ENCODE results near the gene COL17A1.

- TF ChIP-seq CTCF (IDR thresholded peaks at IDR 0.05; ENCODE audit: insufficient read depth, low read length) (no peak), REST (IDR thresholded peaks at IDR 0.05; ENCODE audit: insufficient replicate concordance, low read depth) (no peak), POLR2AphosphoS5 (IDR thresholded peaks at IDR 0.05; ENCODE audit: low read depth) (no peak), GABPA (IDR thresholded peaks at IDR 0.05; ENCODE audit: low read depth) (no peak)
These were observed 102.2 kb downstream of the COL17A1 start for GRCh38 chr10:103983367-103983911.

Measured in HL-60 (cell line).